ENCODE data around the gene SLC18B1.

DNA sequence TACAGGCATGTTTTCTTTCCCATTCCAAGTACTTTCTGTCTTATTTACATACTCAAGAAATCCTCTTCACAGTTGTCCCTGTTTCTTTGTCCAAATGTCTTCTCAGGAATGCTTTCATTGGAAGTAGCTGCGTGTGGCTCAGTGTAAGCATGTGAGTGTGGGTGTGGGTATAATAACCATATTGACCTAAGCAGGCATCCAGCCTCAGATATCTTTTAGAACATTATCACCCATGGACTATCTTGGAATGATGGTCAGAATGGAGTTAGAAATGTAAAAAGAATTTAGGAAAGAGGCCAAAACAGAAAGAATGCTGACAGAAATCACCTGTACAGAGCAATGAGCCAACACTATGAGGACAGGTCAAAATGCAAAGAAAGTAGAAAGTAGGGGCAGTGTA, 57.2 kb downstream of the SLC18B1 start:
- TF ChIP-seq, protein P1, sequence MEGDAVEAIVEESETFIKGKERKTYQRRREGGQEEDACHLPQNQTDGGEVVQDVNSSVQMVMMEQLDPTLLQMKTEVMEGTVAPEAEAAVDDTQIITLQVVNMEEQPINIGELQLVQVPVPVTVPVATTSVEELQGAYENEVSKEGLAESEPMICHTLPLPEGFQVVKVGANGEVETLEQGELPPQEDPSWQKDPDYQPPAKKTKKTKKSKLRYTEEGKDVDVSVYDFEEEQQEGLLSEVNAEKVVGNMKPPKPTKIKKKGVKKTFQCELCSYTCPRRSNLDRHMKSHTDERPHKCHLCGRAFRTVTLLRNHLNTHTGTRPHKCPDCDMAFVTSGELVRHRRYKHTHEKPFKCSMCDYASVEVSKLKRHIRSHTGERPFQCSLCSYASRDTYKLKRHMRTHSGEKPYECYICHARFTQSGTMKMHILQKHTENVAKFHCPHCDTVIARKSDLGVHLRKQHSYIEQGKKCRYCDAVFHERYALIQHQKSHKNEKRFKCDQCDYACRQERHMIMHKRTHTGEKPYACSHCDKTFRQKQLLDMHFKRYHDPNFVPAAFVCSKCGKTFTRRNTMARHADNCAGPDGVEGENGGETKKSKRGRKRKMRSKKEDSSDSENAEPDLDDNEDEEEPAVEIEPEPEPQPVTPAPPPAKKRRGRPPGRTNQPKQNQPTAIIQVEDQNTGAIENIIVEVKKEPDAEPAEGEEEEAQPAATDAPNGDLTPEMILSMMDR (IDR thresholded peaks at IDR 0.05; ENCODE audit: low read depth, low read length): no peak
- no peak for TF ChIP-seq EZH2phosphoT487 (IDR thresholded peaks at IDR 0.05; ENCODE audit: low read depth)

Data from OCI-LY3 (cell line).